ENCODE measurements around the gene C17orf75.
"Not testable (repeated sequence)": the region's sequence is repeated elsewhere in the genome, so short reads cannot be mapped to it uniquely, and the experiment has no call there.

C17orf75 gene

GRCh38 chr17:32323811-32324491 is 18.0 kb downstream of the C17orf75 start:
- Histone ChIP-seq H3K4me3 (ENCODE audit: low read length in 2 of 2) (peak overlapping the region; percentile 0 to 51), H3K9ac (ENCODE audit: low read depth in 1 of 2, low read length in 2 of 2) (peak overlapping the region in 1 of 2 donors; percentile 3), H3K27ac (ENCODE audit: low read depth in 2 of 2, low read length in 2 of 2) (no peak overlapping the region), H3K27me3 (ENCODE audit: control insufficient read depth in 2 of 2, insufficient read depth in 2 of 2, low read length in 2 of 2) (no peaks in the 10 kb centered on the region), H3K4me1 (ENCODE audit: control insufficient read depth in 2 of 2, insufficient read depth in 2 of 2, low read length in 2 of 2) (peaks cover 3 to 5% of the 10 kb centered on the region in 2 donors), H3K36me3 (ENCODE audit: control insufficient read depth in 2 of 2, insufficient read depth in 2 of 2, low read length in 2 of 2) (no peaks in the 10 kb centered on the region), H3K9me3 (ENCODE audit: control insufficient read depth in 2 of 2, low read length in 2 of 2) (no peaks in the 10 kb centered on the region)

- Histone ChIP-seq H3K36me3 (ENCODE audit: control insufficient read depth in 2 of 2, insufficient read depth in 2 of 2, low read length in 2 of 2) (no peaks in the 10 kb centered on the region), H3K27ac (ENCODE audit: low read depth in 2 of 2, low read length in 2 of 2) (no peak overlapping the region), H3K9me3 (ENCODE audit: control insufficient read depth in 2 of 2, low read length in 2 of 2) (no peaks in the 10 kb centered on the region), H3K27me3 (ENCODE audit: control insufficient read depth in 2 of 2, insufficient read depth in 2 of 2, low read length in 2 of 2) (no peaks in the 10 kb centered on the region), H3K4me1 (ENCODE audit: control insufficient read depth in 2 of 2, insufficient read depth in 2 of 2, low read length in 2 of 2) (peaks cover 3 to 5% of the 10 kb centered on the region in 2 donors), H3K9ac (ENCODE audit: low read depth in 1 of 2, low read length in 2 of 2) (no peak overlapping the region), H3K4me3 (ENCODE audit: low read length in 2 of 2) (no peak overlapping the region)
Measured at GRCh38 chr17:32323046-32323445, 18.9 kb downstream of the C17orf75 start.

- H3K27ac ChIP-seq (ENCODE audit: low read depth in 2 of 2, low read length in 2 of 2): no peak overlapping the region
- peaks cover 3 to 5% of the 10 kb centered on the region in 2 donors for H3K4me1 ChIP-seq (ENCODE audit: control insufficient read depth in 2 of 2, insufficient read depth in 2 of 2, low read length in 2 of 2)
- no peak overlapping the region for H3K9ac ChIP-seq (ENCODE audit: low read depth in 1 of 2, low read length in 2 of 2)
- no peaks in the 10 kb centered on the region for H3K27me3 ChIP-seq (ENCODE audit: control insufficient read depth in 2 of 2, insufficient read depth in 2 of 2, low read length in 2 of 2)
- no peak overlapping the region for H3K4me3 ChIP-seq (ENCODE audit: low read length in 2 of 2)
- H3K9me3 ChIP-seq (ENCODE audit: control insufficient read depth in 2 of 2, low read length in 2 of 2): no peaks in the 10 kb centered on the region
- H3K36me3 ChIP-seq (ENCODE audit: control insufficient read depth in 2 of 2, insufficient read depth in 2 of 2, low read length in 2 of 2): no peaks in the 10 kb centered on the region
Measured at GRCh38 chr17:32320847-32321246, 21.1 kb downstream of the C17orf75 start.

GRCh38 chr17:32320080-32320479 is 21.9 kb downstream of the C17orf75 start:
- not testable (repeated sequence) for H3K27ac ChIP-seq (ENCODE audit: low read depth in 2 of 2, low read length in 2 of 2); H3K36me3 ChIP-seq (ENCODE audit: control insufficient read depth in 2 of 2, insufficient read depth in 2 of 2, low read length in 2 of 2); H3K4me3 ChIP-seq (ENCODE audit: low read length in 2 of 2); H3K4me1 ChIP-seq (ENCODE audit: control insufficient read depth in 2 of 2, insufficient read depth in 2 of 2, low read length in 2 of 2); H3K9me3 ChIP-seq (ENCODE audit: control insufficient read depth in 2 of 2, low read length in 2 of 2); H3K27me3 ChIP-seq (ENCODE audit: control insufficient read depth in 2 of 2, insufficient read depth in 2 of 2, low read length in 2 of 2); H3K9ac ChIP-seq (ENCODE audit: low read depth in 1 of 2, low read length in 2 of 2)

- Histone ChIP-seq H3K36me3 (ENCODE audit: control insufficient read depth in 2 of 2, insufficient read depth in 2 of 2, low read length in 2 of 2) (no peaks in the 10 kb centered on the region), H3K27me3 (ENCODE audit: control insufficient read depth in 2 of 2, insufficient read depth in 2 of 2, low read length in 2 of 2) (no peaks in the 10 kb centered on the region), H3K27ac (ENCODE audit: low read depth in 2 of 2, low read length in 2 of 2) (no peak overlapping the region), H3K4me1 (ENCODE audit: control insufficient read depth in 2 of 2, insufficient read depth in 2 of 2, low read length in 2 of 2) (peaks cover 3 to 5% of the 10 kb centered on the region in 2 donors), H3K9me3 (ENCODE audit: control insufficient read depth in 2 of 2, low read length in 2 of 2) (no peaks in the 10 kb centered on the region), H3K9ac (ENCODE audit: low read depth in 1 of 2, low read length in 2 of 2) (no peak overlapping the region), H3K4me3 (ENCODE audit: low read length in 2 of 2) (peak overlapping the region in 1 of 2 donors; percentile 48)
Measured at GRCh38 chr17:32319548-32319905, 22.4 kb downstream of the C17orf75 start.

GRCh38 chr17:32318071-32318470 is 23.9 kb downstream of the C17orf75 start:
- Histone ChIP-seq H3K27ac (ENCODE audit: low read depth in 2 of 2, low read length in 2 of 2) (no peak overlapping the region), H3K4me3 (ENCODE audit: low read length in 2 of 2) (no peak overlapping the region), H3K27me3 (ENCODE audit: control insufficient read depth in 2 of 2, insufficient read depth in 2 of 2, low read length in 2 of 2) (no peaks in the 10 kb centered on the region), H3K36me3 (ENCODE audit: control insufficient read depth in 2 of 2, insufficient read depth in 2 of 2, low read length in 2 of 2) (no peaks in the 10 kb centered on the region), H3K9ac (ENCODE audit: low read depth in 1 of 2, low read length in 2 of 2) (no peak overlapping the region), H3K9me3 (ENCODE audit: control insufficient read depth in 2 of 2, low read length in 2 of 2) (no peaks in the 10 kb centered on the region), H3K4me1 (ENCODE audit: control insufficient read depth in 2 of 2, insufficient read depth in 2 of 2, low read length in 2 of 2) (no peaks in the 10 kb centered on the region)

GRCh38 chr17:32317353-32317752 is 24.6 kb downstream of the C17orf75 start:
- Histone ChIP-seq H3K9ac (ENCODE audit: low read depth in 1 of 2, low read length in 2 of 2) (no peak overlapping the region), H3K9me3 (ENCODE audit: control insufficient read depth in 2 of 2, low read length in 2 of 2) (no peaks in the 10 kb centered on the region), H3K4me3 (ENCODE audit: low read length in 2 of 2) (no peak overlapping the region), H3K27ac (ENCODE audit: low read depth in 2 of 2, low read length in 2 of 2) (no peak overlapping the region), H3K36me3 (ENCODE audit: control insufficient read depth in 2 of 2, insufficient read depth in 2 of 2, low read length in 2 of 2) (no peaks in the 10 kb centered on the region), H3K27me3 (ENCODE audit: control insufficient read depth in 2 of 2, insufficient read depth in 2 of 2, low read length in 2 of 2) (no peaks in the 10 kb centered on the region), H3K4me1 (ENCODE audit: control insufficient read depth in 2 of 2, insufficient read depth in 2 of 2, low read length in 2 of 2) (no peaks in the 10 kb centered on the region)

- not testable (repeated sequence) for H3K4me3 ChIP-seq (ENCODE audit: low read length in 2 of 2); H3K36me3 ChIP-seq (ENCODE audit: control insufficient read depth in 2 of 2, insufficient read depth in 2 of 2, low read length in 2 of 2); H3K4me1 ChIP-seq (ENCODE audit: control insufficient read depth in 2 of 2, insufficient read depth in 2 of 2, low read length in 2 of 2); H3K27me3 ChIP-seq (ENCODE audit: control insufficient read depth in 2 of 2, insufficient read depth in 2 of 2, low read length in 2 of 2); H3K9me3 ChIP-seq (ENCODE audit: control insufficient read depth in 2 of 2, low read length in 2 of 2); H3K27ac ChIP-seq (ENCODE audit: low read depth in 2 of 2, low read length in 2 of 2); H3K9ac ChIP-seq (ENCODE audit: low read depth in 1 of 2, low read length in 2 of 2)
Measured at GRCh38 chr17:32316653-32317052, 25.3 kb downstream of the C17orf75 start.

- Histone ChIP-seq H3K36me3 (ENCODE audit: control insufficient read depth in 2 of 2, insufficient read depth in 2 of 2, low read length in 2 of 2) (no peaks in the 10 kb centered on the region), H3K4me1 (ENCODE audit: control insufficient read depth in 2 of 2, insufficient read depth in 2 of 2, low read length in 2 of 2) (no peaks in the 10 kb centered on the region), H3K27me3 (ENCODE audit: control insufficient read depth in 2 of 2, insufficient read depth in 2 of 2, low read length in 2 of 2) (peaks cover 0 to 2% of the 10 kb centered on the region in 2 donors), H3K9me3 (ENCODE audit: control insufficient read depth in 2 of 2, low read length in 2 of 2) (no peaks in the 10 kb centered on the region), H3K9ac (ENCODE audit: low read depth in 1 of 2, low read length in 2 of 2) (no peak overlapping the region), H3K4me3 (ENCODE audit: low read length in 2 of 2) (no peak overlapping the region), H3K27ac (ENCODE audit: low read depth in 2 of 2, low read length in 2 of 2) (no peak overlapping the region)
Measured at GRCh38 chr17:32315171-32315570, 26.8 kb downstream of the C17orf75 start.

- no peak overlapping the region for H3K9ac ChIP-seq (ENCODE audit: low read depth in 1 of 2, low read length in 2 of 2)
- peaks cover 0 to 2% of the 10 kb centered on the region in 2 donors for H3K27me3 ChIP-seq (ENCODE audit: control insufficient read depth in 2 of 2, insufficient read depth in 2 of 2, low read length in 2 of 2)
- no peak overlapping the region for H3K27ac ChIP-seq (ENCODE audit: low read depth in 2 of 2, low read length in 2 of 2)
- no peaks in the 10 kb centered on the region for H3K9me3 ChIP-seq (ENCODE audit: control insufficient read depth in 2 of 2, low read length in 2 of 2)
- H3K4me3 ChIP-seq (ENCODE audit: low read length in 2 of 2): no peak overlapping the region
- H3K36me3 ChIP-seq (ENCODE audit: control insufficient read depth in 2 of 2, insufficient read depth in 2 of 2, low read length in 2 of 2): no peaks in the 10 kb centered on the region
- no peaks in the 10 kb centered on the region for H3K4me1 ChIP-seq (ENCODE audit: control insufficient read depth in 2 of 2, insufficient read depth in 2 of 2, low read length in 2 of 2)
Measured at GRCh38 chr17:32314636-32315035, 27.3 kb downstream of the C17orf75 start.

All from mucosa of rectum (tissue), 2 donors.